NCI-H524 (cell line): Measurements from ENCODE around the gene HIVEP1.

Experiments
- DNase-seq, 2 experiments: peaks; one replicate each; lab custom pipeline; 2025; lab: John Stamatoyannopoulos, UW

HIVEP1 gene

DNA sequence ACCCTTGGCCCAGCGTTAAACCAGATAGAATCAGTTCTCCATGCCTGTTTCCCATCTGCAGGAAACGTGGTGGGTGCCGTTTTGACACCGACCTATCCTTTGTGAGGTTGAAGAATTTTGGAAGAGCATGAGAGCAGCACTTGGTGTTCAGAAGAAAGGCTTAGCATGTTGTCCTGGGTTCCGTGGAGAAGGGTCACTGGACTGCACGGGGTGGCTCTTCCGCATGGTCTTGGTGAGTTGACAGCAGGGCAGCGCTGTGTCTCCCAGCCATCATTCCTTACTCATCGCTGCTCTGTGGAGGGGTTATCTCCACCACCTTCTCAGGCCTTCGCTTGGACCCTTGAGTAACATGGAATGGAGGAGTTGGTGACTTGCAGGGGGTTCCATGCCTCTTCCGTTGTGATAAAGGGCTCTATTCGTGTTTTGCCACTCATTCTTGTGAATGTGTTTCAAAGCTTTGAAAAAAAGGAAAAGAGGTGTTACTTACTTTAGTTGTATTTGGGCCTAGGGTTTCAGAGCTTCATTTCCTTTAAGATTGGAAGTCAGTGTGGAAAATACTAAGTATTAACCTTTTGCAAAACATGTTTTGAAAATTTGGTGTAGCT is 8.2 kb downstream of the HIVEP1 start:
- DNase-seq = no peak

DNA sequence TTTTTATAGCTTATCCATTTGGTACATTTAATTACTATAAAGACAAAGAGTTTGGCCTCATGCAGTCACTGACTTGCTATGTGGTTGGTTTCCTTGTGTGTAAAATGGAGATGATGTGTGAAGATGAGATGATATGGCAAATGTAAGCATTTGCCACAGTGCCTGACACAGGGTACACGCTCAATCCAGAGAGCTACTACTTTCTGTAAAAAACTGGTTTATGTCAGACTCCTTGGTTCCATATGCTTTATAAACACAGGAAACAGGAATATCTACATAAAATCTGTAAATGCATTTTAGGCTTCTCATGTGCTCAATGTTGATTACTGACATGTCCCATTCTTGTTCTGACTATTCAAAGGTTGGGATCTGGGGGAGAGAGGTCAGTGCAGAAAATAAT is 10.4 kb downstream of the HIVEP1 start:
- no peak for DNase-seq

DNA sequence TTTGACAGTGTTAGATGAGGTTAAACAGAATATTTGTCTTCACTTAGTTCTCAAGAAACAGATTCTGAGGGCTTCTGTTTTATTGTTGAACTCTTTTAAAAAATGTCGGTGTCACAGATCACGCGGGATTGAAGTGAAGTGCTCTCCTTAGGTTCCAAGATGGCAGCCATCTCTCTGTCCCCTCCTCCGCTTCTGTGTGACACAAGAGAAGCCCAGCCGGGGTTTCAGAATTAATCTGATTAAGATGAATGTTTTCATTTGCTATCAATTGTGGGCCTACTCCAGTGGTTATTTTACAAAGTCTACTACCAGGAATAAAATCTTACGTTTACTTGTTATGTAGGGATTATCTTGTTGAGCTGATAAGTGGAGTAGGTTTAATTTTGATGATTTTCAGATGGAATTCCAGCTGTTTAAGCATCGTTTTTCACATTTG is 10.9 kb downstream of the HIVEP1 start:
- peak; percentile 50 to 89 for DNase-seq

DNA sequence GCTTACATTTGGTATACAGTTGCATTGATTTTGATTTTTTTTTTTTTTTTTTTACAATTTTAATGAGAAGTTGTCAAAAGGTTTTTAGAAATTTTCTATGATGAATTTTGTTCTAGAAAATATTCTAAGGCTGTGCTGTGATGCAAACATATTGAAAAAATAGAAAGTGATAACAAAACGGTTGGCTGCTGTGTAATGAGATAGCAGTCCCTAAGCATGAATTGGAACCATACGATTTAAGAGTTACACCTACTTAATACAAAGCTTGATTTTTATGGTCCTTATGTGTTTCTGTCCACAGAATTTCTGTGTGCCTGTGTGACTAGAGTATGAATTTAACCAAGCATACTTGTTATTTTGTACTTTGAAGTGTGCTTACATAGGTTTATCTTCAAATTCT is 12.1 kb downstream of the HIVEP1 start:
- DNase-seq = no peak

DNA sequence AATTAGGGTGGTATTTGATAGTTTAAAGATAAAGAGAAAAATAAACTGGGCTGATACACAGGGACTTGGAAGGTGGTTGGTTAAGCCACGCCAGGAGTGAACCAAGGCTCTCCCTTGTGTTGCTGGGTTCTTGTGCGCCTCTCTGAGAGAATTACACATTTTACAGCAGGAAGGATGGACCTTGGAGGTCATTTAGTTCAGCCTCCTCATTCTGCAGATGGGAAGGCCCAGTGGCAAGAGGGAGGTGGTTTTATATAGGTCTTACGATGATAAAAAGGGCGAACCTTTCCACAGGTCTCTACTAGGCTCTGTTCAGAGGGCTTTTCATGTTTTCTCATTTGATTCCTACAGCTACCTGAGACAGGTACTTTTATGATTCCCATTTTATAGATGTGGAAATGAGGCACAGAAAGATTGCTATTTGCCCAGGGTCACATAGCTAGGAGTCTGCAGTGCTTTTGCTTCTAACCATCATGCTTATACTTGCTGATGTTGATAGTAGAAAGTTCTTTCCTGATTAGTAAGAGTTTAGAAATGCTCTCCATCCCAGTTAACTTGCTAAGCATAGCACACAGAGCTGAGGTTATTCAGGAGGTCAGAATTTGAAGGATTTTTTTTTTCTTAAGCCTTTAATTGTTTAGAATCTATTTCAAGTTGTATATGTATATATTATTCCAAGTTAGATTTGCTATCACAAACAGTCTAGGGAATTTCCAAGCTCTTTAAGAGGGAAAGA is 12.8 kb downstream of the HIVEP1 start:
- no peak for DNase-seq

DNA sequence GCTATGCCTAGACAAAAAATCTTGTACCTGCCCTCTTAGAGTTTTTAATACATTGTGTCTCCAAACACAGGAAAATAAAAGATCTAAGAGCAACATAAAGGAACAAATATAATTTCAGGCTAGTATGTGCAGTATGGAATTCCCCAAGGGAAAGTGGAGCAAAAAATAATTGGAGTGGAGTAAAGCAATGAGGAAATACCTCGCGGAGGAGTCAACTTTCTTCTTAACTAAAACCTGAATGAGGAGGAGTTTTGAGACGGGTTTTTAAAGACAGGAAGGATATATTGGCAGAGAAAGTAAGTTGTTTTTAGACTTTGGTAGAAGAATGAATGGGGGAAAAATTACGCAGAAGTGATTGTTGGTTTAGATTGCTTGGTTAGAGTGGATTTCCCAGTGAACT is 14.0 kb downstream of the HIVEP1 start:
- DNase-seq = no peak

DNA sequence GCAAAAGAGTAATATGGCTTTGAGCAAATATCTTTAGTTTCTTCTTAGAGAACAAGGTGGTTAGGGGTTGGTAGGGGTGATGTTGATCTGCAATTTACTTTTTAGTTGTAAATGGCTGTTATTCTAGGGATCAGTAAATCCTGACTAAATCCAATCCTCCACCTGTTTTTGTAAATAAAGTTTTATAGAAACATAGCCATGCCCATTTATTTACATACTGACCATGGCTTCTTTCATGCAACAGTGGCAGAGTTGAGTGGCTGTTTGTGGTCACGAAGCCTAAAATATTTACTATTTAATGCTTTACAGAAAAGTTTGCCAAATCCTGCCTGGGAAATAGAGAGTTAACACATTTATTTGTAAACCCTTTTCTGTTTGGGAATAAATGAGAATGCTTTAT is 14.7 kb downstream of the HIVEP1 start:
- DNase-seq = no peak

DNA sequence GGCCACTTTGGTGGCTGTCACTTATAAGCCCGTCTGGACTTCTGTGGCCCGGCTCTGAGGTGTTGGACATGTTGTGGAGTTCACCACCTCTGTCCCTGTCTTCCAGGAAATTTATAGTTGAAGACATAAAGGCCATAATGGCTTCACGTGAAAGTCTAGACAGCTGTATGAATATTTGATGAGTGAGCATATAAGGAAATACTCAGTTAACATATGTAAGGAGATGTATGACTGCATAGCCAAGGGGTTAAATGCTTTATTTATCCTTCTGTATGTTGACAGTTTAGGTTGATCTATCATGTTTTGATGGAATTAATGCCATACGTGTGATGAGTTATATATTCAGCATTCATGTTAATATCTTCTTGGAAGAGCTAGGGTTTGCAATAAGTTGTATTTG is 16.1 kb downstream of the HIVEP1 start:
- DNase-seq = no peak

DNA sequence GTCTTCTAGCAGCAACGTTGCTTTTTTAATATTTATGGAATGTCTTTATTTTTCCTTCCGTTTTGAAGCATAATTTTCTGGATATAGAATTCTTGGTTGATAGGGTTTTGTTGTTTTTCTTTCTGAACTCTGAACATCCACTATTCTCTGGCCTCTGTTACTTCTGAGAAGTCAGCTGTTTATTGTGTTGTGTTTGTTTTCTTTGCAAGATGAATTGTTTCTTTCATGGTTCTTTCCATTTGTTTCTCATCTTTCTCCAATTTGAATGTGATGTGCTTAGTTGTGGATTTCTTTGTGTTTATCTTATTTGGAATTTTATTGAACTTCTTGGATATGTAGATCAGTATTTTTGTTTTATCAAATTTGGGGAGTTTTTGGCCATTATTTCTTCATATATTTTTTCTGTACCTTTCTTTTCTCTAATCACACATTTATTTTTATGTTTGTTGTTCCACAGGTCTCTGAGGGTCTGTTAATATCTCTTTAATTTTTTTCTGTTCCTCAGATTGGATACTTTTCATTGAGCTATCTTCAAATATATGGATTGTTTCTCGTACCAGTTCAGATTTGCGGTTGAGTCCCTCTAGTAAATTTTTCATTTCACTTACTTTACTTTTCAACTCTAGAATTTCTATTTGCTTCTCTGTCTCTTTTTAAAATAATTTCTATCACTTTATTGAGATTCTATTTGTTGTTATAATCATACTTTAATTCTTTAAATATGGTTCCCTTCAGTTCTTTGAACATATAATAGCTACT is 18.0 kb downstream of the HIVEP1 start:
- no peak for DNase-seq

DNA sequence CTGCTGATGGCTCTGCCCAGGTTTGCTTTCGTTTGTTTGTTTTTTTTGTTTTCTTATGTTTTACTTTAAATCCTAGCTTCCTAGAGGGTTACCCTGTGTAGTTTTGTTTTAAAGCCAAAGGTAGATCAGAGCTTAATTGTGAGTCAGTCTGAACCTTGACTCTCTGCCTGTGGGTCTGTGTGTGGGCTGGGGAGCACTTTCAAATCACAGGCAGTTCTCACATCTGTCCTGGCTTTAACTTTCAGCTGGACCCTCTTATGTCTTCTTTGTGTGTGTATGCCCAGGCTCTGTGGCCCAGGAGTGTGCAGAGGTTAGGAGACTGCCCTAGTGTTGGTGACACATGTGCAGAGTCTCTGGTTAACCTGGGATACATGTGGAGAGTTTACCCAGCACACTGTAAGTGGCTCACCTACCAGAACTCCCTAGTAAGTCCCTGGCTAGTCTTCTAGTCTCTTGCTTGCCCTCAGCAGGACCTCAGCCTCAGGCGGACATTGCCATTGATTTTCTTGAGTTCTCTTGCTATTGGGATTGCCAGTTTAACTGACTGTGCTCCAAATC is 19.0 kb downstream of the HIVEP1 start:
- DNase-seq = no peak

DNA sequence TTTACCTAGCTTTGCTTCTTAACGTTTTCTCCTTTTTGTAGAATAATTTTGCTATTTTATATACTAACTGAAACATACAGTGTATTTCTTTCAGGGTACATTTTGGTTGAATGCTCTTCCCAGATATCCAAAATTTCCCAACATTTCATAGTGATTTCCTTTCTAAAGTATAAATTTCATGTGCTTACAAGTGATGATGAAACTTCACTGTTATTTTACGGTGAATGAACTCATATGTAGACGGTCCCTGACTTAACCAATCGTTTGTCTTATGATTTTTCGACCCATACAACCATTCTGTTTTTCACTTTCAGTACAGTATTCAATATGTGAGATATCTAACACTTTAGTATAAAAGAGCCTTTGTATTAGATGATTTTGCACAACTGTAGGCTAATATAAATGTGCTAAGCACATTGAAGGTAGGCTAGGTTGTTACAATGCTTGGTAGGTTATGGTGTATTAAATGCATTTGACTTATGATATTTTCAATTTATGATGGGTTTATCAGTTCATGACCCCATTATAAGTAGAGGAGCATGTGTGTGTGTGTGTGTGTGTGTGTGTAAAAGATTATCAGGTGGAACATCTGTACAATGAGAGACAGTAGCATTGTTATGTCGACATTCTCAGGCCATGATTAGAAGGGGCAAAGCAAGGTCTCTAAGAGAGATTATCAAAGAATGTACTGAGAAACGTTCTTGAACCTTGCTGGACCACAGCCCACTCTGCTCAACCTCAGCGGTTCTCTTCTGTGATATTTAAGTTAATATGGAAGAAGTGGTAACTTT is 20.9 kb downstream of the HIVEP1 start:
- DNase-seq = no peak

DNA sequence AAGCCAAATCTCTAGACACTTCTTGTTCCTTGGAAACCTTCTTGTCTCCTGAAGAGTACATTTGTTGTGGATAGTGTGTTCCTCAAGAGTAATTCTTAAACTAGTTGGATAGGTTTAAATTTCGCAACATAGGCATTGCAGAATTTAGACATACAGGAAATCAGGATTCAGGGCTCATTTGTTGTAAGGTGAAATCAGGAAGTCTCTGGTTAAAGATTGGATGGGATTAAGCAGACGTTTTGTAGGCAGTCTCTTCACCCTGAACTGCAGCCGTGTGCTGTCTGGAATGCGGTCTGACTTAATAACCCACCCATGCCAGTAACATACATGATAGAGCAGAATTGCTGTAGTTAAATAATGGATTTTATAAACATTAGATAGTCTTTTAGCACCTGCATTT is 21.7 kb downstream of the HIVEP1 start:
- DNase-seq = no peak

DNA sequence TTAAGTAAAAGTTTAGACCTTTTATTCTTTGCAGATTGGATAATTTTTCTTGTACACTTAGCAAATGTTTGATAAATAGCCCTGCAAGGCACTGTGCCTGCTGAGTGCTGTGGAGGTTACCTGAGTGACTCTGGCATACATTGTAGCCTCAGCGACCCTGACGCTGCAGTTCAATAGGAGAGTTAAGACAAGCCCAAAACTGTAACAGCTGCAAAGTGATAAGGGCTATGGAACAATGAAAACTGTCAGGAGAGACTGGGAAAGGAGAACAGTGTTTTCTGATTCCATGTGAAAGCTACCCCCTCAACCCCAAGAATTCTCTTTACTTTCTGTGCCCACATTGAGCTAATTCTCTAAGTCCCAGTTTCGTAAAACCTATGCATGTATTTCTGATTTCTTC is 22.2 kb downstream of the HIVEP1 start:
- DNase-seq = no peak

DNA sequence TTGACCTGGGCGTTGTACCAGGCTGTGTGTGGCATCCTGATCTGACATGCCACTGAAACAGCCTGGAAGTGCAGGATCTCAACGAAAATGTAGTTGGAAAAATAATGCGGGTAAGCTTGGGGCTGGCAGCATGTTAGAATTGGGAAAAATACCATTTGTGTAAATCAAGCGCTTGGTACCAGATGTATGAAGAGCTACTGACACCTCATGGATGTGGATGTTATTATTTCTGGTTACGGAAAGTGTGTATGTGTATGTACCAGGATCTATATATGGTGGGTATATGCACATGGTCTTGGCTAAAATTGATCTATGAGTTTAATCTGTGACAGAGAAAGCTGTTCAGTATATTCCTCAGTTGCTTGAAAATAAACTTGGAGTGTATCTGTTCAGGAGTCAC is 22.7 kb downstream of the HIVEP1 start:
- DNase-seq = peak in 1 of 2 experiments; percentile 8

DNA sequence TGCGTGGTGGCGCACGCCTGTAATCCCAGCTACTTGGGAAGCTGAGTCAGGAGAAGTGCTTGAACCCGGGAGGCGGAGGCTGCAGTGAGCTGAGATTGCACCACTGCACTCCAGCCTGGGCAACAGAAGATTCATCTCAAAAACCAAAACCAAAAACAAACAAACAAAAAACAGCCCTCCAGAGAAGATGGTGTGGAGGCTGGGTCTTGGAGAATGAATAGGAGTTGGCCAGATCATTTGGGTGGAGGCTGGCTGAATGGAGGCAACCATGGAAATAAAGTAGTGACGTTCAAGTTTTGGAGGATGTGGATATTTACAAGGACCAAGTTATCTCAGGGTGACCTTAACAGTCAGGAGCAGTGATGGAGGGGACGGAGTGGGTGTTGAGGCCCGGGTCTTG is 24.7 kb downstream of the HIVEP1 start:
- DNase-seq = no peak

DNA sequence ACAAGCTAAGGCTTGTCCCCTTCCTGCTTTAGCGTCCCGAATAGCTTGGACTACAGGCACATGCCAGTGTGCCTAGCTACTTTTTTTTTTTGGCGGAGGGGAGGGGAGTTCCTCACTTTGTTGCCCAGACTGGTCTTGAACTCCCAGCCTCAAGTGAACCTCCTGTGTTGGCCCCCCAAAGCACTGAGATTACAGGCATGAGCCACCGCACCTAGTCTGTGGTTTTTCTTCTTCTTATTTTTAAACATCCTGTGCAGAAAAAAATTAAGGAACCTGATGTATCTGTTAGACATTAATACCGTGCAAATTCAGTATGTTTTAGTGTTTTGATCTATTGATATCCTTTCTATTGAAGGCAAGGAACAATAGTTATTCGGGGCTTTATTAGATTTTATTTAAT is 25.7 kb downstream of the HIVEP1 start:
- DNase-seq = no peak

DNA sequence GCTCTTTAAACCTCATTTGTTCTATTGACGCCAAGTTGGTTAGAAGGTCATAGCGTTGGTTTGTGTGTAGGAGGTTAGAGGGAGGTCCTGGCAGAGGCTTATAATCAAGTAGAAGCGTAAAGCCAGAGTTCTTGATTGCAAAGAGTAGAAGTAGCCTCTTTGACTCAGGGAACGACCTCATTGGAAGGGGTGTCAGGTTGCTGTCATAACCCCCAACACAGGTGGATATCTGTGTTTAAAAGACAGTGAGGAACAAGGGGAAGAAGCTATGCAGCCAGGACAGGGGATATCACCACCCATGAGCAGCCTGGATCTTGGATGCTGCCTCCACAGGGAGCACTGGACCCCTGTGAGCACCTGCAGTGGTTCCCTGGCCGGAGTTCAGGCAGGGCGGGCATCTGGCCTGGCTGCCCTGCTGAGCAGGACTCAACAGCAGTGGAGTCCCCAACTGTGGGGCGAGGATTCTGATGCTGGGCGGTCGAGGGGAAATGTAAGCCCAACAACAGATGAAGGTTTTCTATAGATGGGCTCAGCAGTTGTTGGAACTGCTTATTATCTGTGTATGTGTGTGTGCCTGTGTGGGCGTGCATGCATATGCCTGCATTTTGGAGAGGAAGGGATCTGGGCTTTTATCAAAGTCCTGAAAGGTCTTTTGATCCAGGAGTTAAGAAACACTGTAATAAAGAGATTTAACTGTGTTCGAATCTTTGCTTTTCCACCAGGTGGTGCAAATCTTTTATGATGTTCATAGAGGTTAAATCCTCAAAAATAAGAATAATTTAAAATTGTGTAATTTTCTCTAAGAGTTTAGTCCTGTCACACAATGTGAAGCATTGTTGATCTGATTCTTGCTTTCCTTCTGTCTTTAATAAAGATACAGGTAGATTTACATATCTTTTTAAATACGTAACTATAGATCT is 27.7 kb downstream of the HIVEP1 start:
- DNase-seq = no peak

DNA sequence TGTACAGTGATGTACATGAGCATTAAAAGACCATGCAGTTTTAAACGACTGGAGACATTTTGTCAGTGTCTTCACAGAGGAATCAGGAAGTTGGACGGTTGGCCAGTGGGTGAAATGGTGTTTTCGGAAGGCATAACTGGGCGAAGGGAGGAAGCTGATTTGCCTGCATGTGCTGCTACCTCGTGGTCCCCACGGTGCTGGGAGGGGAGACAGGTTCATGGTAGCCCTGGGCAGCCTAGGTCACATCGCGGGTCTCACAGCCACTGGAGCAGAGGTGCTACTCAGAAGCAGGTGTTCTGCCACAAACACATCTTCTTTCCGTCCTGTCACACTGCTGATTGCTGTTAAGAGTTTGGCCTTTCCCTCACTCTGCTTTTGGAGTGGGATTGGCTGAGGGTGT is 35.2 kb downstream of the HIVEP1 start:
- no peak for DNase-seq

DNA sequence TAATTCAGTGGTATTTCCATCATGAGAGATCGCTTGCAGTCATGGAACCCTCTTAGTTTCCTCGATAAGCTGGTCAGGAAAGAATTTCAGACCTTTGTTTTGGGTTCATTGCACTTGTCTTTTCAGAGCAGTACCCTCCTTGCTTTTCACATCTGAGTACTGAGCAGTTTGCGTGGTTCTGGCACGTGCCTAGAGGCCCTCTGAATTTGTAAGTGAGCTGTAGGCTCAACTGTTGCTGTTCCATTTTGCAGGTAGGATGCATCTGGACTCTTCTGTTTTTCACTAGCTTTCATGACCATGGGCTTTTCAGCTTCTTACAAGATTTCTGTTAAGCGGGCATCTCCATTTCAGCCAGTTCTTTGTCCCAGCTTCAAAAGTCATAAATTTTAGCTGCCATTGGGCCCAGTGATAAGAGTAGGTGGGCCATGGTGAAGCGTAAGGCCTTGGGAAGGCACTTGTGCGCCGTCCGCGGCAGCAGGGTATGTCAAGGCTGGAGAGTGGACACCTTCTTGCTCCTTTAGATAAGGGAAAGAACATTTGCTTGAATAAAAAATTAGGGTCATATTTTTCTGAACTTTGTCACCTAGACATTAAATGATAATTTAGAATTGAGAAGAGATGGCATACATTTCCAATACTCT is 35.8 kb downstream of the HIVEP1 start:
- no peak for DNase-seq

DNA sequence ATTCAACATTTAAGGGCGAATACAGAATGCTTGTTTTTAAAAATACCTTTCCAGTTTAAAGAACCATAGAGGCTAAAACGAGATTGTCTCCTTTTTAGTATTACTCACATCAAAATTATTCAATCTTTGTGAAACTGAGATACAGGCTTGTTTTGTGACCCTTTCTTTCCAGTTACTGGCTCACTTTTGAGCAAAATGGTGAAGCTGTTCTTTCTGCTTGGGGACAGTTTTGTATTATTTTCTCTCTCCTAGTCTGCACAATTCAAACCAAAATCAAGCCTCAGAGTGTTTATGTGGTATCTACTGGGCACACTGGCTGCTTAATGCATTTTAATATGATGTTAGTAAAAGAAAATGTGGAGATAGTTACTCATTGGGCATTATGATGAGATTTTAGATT is 36.5 kb downstream of the HIVEP1 start:
- no peak for DNase-seq

DNA sequence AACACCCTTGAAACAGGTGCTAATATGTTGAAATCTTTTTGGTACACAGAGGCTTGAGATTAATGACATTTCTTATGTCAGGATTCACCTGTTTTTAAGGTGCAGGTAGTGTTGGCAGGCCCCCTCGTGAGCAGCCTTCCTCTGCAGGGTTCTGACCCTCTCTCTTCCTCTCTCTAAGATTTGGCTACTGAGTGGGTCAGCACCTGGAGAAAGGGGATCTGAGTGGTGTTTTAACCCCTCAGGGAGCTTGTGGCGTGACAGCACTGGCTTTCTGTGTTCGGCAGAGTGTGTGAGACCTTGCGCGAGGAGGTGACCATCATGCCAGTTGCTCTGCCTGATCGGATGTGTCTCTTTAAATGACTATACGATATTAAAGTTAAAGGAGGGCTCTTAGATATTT is 37.1 kb downstream of the HIVEP1 start:
- no peak for DNase-seq
